GM18526 (cell line): Measurements from ENCODE around the gene ARPP21.

ENCODE experiments used
- POLR2A ChIP-seq: IDR thresholded peaks from 3 replicates; pipeline ENCODE4 v1.6.1; 2011; ENCODE audit not compliant: insufficient read length; ENCODE audit errors: extremely low read depth

Gene ARPP21

GRCh38 chr3:35733864-35734263 lies 94.5 kb downstream of the ARPP21 start:
- no peak for TF ChIP-seq POLR2A

DNA sequence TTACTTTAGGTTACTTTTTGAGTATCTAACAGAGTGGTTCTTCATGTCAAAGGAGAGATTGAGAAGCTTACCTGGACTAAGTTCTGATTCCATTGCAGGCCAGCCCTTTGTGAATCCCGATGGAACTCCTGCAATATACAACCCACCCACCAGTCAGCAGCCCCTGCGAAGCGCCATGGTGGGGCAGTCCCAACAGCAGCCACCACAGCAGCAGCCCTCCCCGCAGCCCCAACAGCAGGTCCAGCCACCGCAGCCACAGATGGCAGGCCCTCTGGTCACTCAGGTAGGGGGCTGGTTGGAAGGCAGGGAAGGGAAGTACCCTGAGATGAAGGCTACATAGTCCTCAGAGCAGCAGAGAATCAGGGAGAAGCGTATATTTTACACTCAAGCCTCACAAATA lies 97.8 kb downstream of the ARPP21 start:
- TF ChIP-seq POLR2A, result no peak

- no peak for TF ChIP-seq POLR2A
Measured at GRCh38 chr3:35737527-35737926, 98.2 kb downstream of the ARPP21 start.

DNA sequence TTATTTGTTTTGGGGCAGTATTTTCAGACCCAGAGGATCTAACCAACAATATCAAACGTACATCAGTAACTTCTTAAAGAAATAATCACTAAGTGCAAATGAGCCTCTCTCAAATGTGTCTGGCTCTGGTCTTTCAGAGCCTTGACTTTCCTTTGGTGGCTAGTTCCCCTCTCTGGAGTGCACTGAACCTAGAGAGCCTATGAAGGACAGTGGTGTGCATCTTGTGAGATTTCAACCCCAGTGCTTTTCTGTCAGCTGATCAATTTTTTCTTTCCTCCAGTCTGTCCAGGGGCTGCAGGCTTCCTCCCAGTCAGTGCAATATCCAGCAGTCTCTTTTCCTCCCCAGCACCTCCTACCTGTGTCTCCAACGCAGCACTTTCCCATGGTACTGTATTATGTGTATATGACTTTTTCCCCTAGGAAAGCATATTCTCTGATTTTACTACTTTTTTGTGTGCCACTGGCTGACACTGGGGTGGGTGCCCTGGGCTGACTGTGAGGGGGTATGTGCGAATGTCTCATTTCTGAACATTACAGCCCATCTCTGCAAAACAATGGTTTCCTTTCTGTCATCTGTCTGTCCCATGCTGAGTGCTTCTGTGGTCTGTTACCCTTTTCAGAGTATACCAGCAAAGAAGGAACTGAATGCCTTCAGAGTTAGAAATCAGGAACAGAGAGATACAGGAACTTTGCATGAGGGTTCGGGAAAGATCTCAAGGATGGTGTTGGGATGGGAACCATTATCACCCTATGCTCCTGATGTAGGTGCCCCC lies 98.8 kb downstream of the ARPP21 start:
- no peak for TF ChIP-seq POLR2A

- no peak for TF ChIP-seq POLR2A
Measured at GRCh38 chr3:35739181-35739809, 100.0 kb downstream of the ARPP21 start.

- TF ChIP-seq POLR2A, result no peak
Measured at GRCh38 chr3:35739964-35740527, 100.7 kb downstream of the ARPP21 start.

- no peak for TF ChIP-seq POLR2A
Measured at GRCh38 chr3:35743218-35743617, 103.9 kb downstream of the ARPP21 start.

- TF ChIP-seq POLR2A, result no peak
Measured at GRCh38 chr3:35744419-35744818, 105.1 kb downstream of the ARPP21 start.

- TF ChIP-seq POLR2A, result no peak
Measured at GRCh38 chr3:35745351-35745750, 106.0 kb downstream of the ARPP21 start.

DNA sequence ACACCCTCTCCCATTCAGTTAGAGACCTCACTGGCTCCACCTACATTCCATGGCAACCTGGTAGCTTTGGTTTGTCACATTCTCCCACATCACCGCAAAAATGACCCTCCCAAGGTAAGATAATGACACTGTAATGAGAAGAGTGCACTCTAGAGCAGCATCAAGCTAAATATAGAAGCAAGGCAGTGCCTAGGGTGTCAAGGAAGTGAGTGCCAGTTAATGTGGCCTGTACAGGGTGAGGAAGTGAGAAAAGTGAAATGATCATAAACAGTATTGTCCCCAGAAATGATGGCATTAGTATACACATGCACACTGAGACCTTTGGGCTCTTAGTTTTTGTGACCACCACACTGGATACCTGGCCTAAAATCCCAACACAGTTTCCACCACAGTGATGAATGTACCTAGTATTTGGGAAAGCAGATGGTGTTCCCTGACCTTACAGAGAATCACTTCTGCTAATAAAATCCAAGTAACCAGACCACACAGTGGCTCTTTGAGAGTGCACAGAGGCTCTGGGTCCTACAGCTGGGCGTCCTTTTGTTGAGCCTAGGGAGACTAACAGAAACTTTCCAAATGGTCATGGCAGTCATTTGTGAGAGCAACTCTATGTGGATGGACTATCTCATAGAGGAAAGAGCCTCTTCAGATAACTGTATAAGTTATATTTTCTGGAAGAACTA lies 106.6 kb downstream of the ARPP21 start:
- no peak for TF ChIP-seq POLR2A

- no peak for TF ChIP-seq POLR2A
Measured at GRCh38 chr3:35746492-35746891, 107.2 kb downstream of the ARPP21 start.

DNA sequence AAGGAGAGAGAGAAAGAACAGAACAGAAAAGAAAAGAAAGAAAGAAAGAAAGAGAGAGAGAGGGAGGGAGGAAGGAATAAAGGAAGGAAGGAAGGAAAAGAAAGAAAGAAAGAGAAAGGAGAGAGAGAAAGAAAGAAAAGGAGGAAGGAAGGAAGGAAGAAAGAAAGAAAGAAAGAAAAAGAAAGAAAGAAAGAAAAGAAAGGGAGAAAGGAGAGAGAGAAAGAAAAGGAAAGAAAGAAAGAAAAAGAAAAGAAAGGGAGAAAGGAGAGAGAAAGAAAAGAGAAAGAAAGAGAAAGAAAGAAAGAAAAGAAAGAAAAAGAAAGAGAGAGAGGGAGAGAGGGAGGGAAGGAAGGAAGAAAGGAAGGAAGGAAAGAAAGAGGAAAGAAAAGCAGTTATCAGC lies 108.8 kb downstream of the ARPP21 start:
- TF ChIP-seq POLR2A, result no peak

DNA sequence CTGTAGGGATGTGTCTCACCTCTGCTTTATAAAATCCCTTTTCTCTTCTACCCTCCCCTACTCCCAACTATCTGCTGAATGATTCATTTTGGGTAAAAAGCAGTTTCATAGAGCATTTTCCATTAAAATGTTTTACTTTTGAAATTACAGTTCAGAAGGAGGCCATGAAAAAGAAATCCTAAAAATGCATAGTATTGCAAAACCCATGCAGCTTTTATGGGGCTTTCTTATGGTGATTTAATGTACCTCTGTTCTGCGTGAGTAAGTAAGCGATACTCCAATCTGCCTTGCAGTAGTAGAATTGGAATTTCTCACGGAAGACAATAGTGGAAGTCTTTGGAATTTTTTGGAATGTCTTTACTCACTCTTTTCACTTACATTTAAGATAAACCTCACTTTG lies 111.9 kb downstream of the ARPP21 start:
- no peak for TF ChIP-seq POLR2A

DNA sequence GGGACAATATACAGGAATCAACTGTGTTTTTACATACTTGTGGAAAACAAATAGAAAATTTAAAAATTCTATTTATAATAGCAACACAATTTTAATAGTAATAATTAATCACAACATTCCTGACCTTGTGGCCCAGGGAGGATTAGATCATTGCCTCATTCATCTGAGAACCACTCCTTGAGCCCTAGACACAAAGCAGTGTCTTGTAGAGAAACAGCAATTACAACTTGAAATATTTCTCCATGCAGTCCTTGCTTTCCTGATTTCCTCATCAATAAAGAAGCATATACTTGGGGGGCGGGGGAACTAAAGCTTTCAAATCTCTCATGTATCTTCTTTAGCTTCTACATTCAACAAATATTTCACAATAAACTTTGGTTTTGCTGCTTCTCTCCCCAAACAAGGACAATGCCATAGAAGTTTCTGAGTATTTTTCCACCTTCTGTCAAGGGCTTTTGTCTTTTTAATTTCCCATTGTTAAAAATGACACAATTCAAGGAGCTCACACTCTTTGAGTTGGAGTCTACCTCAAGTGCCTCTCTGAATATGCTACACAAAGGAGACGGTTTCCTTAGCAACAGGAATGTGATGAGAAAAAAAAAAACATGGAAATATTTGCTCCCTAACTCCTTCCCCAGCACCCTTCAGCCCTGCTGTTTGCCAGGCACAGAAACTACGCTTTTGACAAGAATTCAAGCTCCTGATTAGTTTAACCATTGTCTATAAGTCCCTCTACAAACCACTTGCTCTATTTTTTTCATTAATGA lies 118.8 kb downstream of the ARPP21 start:
- no peak for TF ChIP-seq POLR2A

- no peak for TF ChIP-seq POLR2A
Measured at GRCh38 chr3:35760146-35760545, 120.8 kb downstream of the ARPP21 start.
